ENCODE data around the gene KIF18B. TPM values are rescaled to one million over a fixed set of nuclear protein-coding genes. Genes with fewer than 3 reads are reported as not detected.

KIF18B gene
- total RNA-seq, 1 donor from 2014 or later = 87.3 TPM

DNA sequence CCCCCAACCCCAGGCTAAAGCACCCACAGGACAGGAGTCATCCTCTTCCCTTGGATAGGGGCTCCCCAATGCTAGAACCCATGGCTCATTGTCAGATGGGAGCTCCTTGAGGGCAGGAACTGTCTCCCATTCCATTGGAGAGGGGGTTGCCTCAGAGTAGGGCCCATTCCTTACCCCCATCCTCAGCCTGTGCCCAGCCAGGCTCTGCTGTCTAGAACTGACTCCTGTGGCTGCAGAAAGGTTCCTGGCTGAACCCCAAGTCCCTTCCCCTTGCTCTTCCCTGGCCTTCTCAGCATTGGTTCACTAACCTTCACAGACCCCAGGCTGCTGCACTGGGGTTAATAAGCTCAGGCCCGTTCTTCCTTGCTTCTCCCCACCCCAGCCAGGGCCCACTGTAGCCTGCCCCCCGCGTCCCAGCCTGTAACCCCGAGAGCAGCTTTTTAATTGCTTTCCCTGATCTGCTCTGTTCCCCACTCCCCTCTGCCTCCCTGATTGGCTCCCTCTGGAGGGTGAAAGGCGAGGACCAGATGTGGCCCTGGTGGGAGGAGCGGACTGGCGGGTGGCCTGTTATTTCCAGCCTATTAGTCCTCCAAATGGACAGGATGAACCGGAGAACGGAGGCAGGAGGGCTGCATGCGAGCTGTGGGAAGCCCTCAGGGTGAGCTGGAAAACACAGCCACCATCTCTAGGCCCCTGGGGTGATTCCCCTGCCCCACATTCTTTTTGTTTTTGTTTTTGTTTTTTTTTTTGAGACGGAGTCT is 26.3 kb downstream of the KIF18B start:
- H3K4me1 Mint-ChIP-seq = peaks cover 35% of the 10 kb centered on the region
- no peak overlapping the region for H3K27ac Mint-ChIP-seq (ENCODE audit: unreplicated experiment)
- TF ChIP-seq, protein P1, sequence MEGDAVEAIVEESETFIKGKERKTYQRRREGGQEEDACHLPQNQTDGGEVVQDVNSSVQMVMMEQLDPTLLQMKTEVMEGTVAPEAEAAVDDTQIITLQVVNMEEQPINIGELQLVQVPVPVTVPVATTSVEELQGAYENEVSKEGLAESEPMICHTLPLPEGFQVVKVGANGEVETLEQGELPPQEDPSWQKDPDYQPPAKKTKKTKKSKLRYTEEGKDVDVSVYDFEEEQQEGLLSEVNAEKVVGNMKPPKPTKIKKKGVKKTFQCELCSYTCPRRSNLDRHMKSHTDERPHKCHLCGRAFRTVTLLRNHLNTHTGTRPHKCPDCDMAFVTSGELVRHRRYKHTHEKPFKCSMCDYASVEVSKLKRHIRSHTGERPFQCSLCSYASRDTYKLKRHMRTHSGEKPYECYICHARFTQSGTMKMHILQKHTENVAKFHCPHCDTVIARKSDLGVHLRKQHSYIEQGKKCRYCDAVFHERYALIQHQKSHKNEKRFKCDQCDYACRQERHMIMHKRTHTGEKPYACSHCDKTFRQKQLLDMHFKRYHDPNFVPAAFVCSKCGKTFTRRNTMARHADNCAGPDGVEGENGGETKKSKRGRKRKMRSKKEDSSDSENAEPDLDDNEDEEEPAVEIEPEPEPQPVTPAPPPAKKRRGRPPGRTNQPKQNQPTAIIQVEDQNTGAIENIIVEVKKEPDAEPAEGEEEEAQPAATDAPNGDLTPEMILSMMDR (conservative IDR thresholded peaks at IDR 0.05) = no peak
- H3K27me3 Mint-ChIP-seq (ENCODE audit: low read depth) = peaks cover 20% of the 10 kb centered on the region
- no peak for DNase-seq (ENCODE audit: low read depth, low spot score)
- H3K4me3 Mint-ChIP-seq = peak overlapping the region; percentile 61
- peaks cover 6% of the 10 kb centered on the region for H3K36me3 Mint-ChIP-seq (ENCODE audit: low read depth)
- H3K9me3 Mint-ChIP-seq = no peaks in the 10 kb centered on the region

DNA sequence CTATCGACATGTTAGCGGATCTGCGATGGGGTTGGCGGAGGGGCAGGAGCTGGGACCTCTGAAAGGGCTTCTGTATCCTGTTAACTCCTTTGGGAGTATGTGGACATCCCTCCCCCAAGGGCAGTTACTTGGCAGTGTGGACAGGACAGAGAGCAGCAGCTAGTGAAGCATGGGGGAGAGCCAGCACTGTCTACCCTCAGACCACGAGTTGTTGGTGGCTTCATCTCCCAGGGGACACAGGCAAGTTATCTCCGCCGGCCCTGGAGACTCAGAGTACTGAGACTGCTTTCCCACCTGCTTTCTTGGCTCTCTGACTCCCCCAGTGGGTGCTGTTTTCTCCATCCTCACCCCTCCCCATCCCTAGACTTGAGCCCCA is 27.0 kb downstream of the KIF18B start:
- TF ChIP-seq, protein P1 (conservative IDR thresholded peaks at IDR 0.05) = no peak
- no peaks in the 10 kb centered on the region for H3K9me3 Mint-ChIP-seq
- peaks cover 43% of the 10 kb centered on the region for H3K4me1 Mint-ChIP-seq
- H3K36me3 Mint-ChIP-seq (ENCODE audit: low read depth) = peaks cover 3% of the 10 kb centered on the region
- peaks cover 20% of the 10 kb centered on the region for H3K27me3 Mint-ChIP-seq (ENCODE audit: low read depth)
- H3K27ac Mint-ChIP-seq (ENCODE audit: unreplicated experiment) = no peak overlapping the region
- no peak overlapping the region for H3K4me3 Mint-ChIP-seq
- no peak for DNase-seq (ENCODE audit: low read depth, low spot score)

DNA sequence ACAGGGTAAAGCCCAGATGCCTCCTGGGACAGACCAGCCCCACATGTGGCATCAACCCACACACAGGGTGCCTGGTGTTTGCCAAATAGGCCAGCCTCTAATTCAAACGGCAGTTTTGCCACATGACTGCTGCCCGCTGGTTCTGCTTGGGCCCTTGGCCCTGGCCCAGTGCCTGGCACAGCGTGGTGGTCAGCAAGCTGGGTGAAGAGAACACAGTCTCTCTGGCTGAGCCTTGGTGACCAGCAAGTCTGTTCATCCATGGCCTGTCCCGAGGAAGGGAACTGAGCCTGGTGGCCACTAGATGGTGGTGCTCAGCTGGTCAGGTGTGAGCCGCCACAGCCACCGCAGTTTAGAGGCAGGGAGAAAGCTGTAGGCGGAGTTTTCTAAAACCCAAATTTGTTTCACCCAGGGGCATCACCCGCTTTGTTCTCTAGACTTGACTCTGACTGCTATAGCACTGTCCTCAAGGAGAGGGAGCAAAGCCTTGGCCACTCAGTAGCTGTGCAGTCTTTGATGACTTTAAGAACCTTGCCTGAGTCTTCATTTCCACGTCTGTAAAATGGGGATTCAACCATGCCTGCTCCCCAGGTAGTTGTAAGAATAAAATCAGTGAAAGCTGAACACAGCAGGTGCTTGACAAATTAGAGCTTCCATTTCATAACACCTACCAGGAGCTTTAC is 27.5 kb downstream of the KIF18B start:
- DNase-seq (ENCODE audit: low read depth, low spot score) = peak; percentile 60
- H3K36me3 Mint-ChIP-seq (ENCODE audit: low read depth) = peaks cover 3% of the 10 kb centered on the region
- TF ChIP-seq, protein P1 (conservative IDR thresholded peaks at IDR 0.05) = peak; percentile 80
- no peak overlapping the region for H3K27ac Mint-ChIP-seq (ENCODE audit: unreplicated experiment)
- no peaks in the 10 kb centered on the region for H3K9me3 Mint-ChIP-seq
- peaks cover 44% of the 10 kb centered on the region for H3K4me1 Mint-ChIP-seq
- H3K27me3 Mint-ChIP-seq (ENCODE audit: low read depth) = peaks cover 20% of the 10 kb centered on the region
- H3K4me3 Mint-ChIP-seq = peak overlapping the region; percentile 42

DNA sequence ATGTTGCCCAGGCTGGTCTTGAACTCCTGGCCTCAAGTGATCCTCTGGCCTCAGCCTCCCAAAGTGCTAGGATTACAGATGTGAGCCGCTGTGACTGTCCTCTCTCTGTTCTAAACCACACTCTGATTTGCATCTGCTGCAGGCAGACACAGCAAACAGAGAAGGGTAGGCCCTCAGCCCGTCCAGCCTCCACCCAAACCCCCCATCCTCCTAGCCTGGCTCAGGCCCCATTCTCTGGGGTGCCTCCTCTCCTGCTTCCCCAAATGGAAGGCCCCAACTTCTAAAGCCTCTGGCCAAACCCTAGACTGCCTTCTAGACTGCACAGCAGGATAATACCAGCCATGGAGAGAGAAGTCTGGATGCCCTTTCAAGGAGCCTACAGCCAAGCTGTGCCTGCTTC is 28.2 kb downstream of the KIF18B start:
- no peak overlapping the region for H3K4me3 Mint-ChIP-seq
- H3K4me1 Mint-ChIP-seq = peaks cover 44% of the 10 kb centered on the region
- H3K27ac Mint-ChIP-seq (ENCODE audit: unreplicated experiment) = no peak overlapping the region
- DNase-seq (ENCODE audit: low read depth, low spot score) = no peak
- no peaks in the 10 kb centered on the region for H3K36me3 Mint-ChIP-seq (ENCODE audit: low read depth)
- peaks cover 20% of the 10 kb centered on the region for H3K27me3 Mint-ChIP-seq (ENCODE audit: low read depth)
- TF ChIP-seq, protein P1 (conservative IDR thresholded peaks at IDR 0.05) = no peak
- H3K9me3 Mint-ChIP-seq = no peaks in the 10 kb centered on the region

DNA sequence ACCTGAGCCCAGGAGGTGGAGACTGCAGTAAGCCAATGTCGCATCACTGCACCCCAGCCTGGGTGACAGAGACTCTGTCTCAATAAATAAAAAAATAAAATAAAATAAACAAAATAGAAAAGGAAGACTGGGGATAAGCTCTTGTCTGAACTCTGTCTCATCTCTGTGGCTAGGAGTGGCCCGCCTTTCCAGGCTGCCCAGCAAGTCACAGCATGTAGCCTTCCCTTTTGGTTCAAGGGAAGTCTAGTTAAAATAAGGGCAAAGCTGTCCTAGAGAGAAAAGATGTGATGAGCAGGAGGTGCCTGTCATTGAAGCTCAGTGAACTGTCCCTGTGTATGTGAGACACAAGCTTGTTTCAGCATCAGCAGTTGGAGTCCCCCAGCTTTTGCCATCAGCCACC is 29.6 kb downstream of the KIF18B start:
- Mint-ChIP-seq H3K4me1 (peaks cover 42% of the 10 kb centered on the region), H3K4me3 (no peak overlapping the region), H3K27me3 (ENCODE audit: low read depth) (peaks cover 22% of the 10 kb centered on the region), H3K9me3 (no peaks in the 10 kb centered on the region), H3K27ac (ENCODE audit: unreplicated experiment) (no peak overlapping the region), H3K36me3 (ENCODE audit: low read depth) (no peaks in the 10 kb centered on the region)
- DNase-seq (ENCODE audit: low read depth, low spot score) = no peak
- TF ChIP-seq, protein P1 (conservative IDR thresholded peaks at IDR 0.05) = no peak
